HL-60 (cell line): ENCODE results near the gene OSBPL10.

ENCODE experiments used
- DNase-seq, 2 experiments: peaks; one replicate each; pipeline ENCODE4 v3.0.0-alpha.2; 2010 to 2020; ENCODE audit warnings: low read depth in 1 of 2, low spot score in 1 of 2
- H3K27ac ChIP-seq: fragments of 250-450 bp; sonication (Bioruptor Pico); replicated peaks from 2 replicates; pipeline ENCODE4 v1.5.1; 2020; ENCODE audit warnings: mild to moderate bottlenecking, moderate library complexity
- H3K27me3 ChIP-seq: fragments of 250-450 bp; sonication (Bioruptor Pico); 2 replicates; pipeline ENCODE4 v1.5.1; 2021; ENCODE audit warnings: mild to moderate bottlenecking, moderate library complexity; ENCODE audit not compliant: insufficient read depth, poor library complexity, severe bottlenecking
- H3K4me3 ChIP-seq: replicated peaks from 2 replicates; pipeline ENCODE4 v1.5.1; 2011; ENCODE audit warnings: mild to moderate bottlenecking, control low read depth, low read length; ENCODE audit not compliant: insufficient read depth
- GABPA ChIP-seq: IDR thresholded peaks from 2 replicates; pipeline ENCODE4 v1.6.1; 2012; ENCODE audit warnings: low read depth
- POLR2AphosphoS5 ChIP-seq: IDR thresholded peaks from 2 replicates; pipeline ENCODE4 v1.6.1; 2012; ENCODE audit warnings: low read depth
- SPI1 ChIP-seq: IDR thresholded peaks from 2 replicates; pipeline ENCODE4 v1.6.1; 2012; ENCODE audit warnings: low read depth, mild to moderate bottlenecking, borderline replicate concordance
- TF ChIP-seq, protein P1 (sequence below): IDR thresholded peaks from 2 replicates; pipeline ENCODE4 v1.6.1; 2012; ENCODE audit warnings: low read depth; ENCODE audit not compliant: insufficient replicate concordance
- TF ChIP-seq, protein P2 (sequence below): IDR thresholded peaks from one replicate; pipeline ENCODE4 v1.5.1; 2011; ENCODE audit warnings: low read length, control low read depth, inconsistent platforms; ENCODE audit not compliant: insufficient read depth

Gene OSBPL10

DNA sequence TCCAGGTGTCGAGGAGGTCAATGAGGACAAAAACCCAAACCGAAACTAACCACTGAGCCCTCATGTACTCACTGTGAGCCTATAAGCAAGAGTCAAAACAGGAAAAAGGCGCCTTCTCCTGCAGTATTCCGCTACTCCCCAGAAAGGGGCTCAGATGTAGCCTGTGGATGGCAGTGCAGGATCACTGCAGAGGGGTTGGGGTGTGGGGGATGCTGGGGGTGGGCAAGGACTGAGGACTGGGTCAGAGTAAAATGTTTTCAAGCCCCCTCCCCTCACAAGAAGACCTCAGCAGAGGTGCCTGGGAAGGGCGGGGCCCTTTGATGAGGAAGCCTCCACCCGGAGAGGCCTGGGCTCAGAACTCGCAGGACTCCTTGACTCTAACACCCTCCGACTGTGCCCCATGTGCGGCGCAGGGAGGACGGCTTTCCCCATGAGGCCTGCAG lies 170.1 kb downstream of the OSBPL10 start:
- DNase-seq: no peak
- Histone ChIP-seq H3K27ac (no peak overlapping the region), H3K4me3 (no peak overlapping the region), H3K27me3 (no peaks in the 10 kb centered on the region)
- TF ChIP-seq GABPA: no peak
- no peak for TF ChIP-seq SPI1

DNA sequence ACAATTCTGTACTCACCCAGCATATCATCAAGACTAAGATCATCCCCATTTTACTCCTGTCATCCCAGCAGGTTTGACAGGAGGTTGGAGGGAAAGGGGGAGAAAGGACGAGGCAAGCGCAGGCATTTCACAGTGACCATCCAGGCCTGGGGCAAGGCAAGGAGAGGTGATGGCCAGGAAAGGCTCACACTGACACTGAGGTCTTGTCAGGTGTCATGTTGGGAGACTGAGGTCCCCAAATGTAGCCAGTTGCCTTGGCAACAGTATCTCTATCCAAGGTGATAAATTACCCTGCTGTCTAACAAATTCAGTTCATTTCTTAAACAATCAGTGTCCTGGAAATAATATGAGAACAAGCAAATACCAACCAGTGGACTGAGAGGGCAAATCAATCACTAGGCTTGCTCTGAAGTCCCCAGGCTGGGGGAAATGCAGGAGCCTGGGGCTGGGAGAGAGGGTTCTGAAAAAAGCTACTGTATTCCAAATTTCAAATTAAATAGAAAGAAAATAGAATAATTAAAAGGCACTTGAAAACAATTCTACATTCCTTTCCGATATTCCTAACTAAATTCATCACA lies 172.8 kb downstream of the OSBPL10 start:
- no peak overlapping the region for H3K4me3 ChIP-seq
- no peak for TF ChIP-seq GABPA
- TF ChIP-seq, protein P1, sequence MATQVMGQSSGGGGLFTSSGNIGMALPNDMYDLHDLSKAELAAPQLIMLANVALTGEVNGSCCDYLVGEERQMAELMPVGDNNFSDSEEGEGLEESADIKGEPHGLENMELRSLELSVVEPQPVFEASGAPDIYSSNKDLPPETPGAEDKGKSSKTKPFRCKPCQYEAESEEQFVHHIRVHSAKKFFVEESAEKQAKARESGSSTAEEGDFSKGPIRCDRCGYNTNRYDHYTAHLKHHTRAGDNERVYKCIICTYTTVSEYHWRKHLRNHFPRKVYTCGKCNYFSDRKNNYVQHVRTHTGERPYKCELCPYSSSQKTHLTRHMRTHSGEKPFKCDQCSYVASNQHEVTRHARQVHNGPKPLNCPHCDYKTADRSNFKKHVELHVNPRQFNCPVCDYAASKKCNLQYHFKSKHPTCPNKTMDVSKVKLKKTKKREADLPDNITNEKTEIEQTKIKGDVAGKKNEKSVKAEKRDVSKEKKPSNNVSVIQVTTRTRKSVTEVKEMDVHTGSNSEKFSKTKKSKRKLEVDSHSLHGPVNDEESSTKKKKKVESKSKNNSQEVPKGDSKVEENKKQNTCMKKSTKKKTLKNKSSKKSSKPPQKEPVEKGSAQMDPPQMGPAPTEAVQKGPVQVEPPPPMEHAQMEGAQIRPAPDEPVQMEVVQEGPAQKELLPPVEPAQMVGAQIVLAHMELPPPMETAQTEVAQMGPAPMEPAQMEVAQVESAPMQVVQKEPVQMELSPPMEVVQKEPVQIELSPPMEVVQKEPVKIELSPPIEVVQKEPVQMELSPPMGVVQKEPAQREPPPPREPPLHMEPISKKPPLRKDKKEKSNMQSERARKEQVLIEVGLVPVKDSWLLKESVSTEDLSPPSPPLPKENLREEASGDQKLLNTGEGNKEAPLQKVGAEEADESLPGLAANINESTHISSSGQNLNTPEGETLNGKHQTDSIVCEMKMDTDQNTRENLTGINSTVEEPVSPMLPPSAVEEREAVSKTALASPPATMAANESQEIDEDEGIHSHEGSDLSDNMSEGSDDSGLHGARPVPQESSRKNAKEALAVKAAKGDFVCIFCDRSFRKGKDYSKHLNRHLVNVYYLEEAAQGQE: peak; percentile 61
- H3K27me3 ChIP-seq: no peaks in the 10 kb centered on the region
- no peak overlapping the region for H3K27ac ChIP-seq
- no peak for DNase-seq

DNA sequence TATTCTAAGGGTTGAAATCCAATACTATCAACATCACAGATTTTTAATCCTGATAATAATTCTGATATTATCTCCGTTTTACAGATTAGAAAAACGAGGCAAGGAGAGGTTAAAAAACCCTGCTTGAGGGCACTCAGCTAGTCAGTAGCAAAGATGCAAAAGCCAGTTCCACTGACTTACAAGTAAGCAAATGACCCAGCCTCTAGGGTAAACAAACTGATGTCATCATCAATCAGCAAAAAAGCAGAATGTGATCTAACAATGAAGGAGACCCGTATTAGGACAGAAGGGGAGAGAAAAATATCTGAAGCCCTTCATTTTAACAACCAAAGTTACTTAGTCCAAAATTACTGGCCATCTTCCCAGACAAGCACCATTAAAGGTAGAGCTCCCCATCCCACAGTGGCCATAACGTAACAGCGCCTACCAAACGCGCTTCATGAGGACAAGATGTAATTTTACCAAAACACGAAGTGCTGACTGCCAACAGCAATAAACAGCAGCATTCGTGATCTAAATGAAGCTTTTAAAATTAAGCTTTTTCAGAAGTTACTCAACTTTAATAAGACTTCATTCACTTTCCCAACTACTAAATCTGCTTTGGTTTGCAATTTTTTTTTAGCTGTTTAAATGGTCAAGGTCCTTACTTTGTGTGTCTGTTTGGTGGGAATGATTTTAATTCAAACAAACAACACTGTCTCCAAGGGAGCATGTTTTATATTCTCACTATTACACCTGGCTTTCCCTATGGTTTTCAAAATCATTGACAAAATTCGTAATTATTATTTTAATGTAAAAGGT lies 176.6 kb downstream of the OSBPL10 start:
- TF ChIP-seq POLR2AphosphoS5 (no peak), SPI1 (no peak), GABPA (no peak)
- TF ChIP-seq, protein P1: no peak
- TF ChIP-seq, protein P2, sequence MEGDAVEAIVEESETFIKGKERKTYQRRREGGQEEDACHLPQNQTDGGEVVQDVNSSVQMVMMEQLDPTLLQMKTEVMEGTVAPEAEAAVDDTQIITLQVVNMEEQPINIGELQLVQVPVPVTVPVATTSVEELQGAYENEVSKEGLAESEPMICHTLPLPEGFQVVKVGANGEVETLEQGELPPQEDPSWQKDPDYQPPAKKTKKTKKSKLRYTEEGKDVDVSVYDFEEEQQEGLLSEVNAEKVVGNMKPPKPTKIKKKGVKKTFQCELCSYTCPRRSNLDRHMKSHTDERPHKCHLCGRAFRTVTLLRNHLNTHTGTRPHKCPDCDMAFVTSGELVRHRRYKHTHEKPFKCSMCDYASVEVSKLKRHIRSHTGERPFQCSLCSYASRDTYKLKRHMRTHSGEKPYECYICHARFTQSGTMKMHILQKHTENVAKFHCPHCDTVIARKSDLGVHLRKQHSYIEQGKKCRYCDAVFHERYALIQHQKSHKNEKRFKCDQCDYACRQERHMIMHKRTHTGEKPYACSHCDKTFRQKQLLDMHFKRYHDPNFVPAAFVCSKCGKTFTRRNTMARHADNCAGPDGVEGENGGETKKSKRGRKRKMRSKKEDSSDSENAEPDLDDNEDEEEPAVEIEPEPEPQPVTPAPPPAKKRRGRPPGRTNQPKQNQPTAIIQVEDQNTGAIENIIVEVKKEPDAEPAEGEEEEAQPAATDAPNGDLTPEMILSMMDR: no peak
- DNase-seq: no peak
- no peak overlapping the region for H3K27ac ChIP-seq

DNA sequence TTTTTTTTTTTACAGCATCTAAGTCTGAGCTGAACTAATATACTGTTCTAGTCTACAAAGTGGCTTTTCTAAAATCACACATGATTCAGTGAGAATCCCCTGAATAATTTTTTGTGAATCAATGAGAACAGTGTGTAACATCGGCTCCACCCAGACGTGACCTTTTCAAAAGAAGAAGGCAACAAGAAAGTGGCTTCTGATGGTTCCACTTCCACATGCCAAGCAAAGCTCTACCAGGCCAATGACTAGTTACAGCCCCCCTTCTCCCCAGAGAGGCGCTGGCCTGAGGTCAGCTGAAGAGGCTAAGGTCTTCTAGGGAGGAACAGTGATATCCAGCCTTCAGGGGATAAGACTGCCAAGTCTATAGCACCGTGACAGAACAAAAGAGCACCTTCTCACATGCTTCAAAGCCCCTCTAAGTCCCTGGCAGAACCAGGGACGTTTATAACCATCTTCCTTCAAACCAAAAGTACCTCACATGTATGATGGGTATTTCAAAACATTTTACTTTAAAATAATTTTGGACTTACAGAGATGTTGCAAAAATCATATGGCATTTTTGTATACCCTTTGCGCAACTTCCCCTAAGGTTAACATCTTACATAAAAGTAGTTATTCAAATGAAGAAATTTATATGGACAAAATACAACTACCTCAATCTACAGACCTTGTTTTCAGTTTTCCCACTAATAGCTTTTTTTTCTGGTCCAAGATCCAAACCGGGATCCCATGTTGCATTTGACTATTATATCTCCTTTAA lies 177.9 kb downstream of the OSBPL10 start:
- H3K27ac ChIP-seq: no peak overlapping the region
- TF ChIP-seq, protein P2: no peak
- no peaks in the 10 kb centered on the region for H3K27me3 ChIP-seq
- DNase-seq: peak; percentile 8 to 14
- H3K4me3 ChIP-seq: no peak overlapping the region

More for the DNA sequence above, 176.6 kb downstream of the OSBPL10 start:
- H3K4me3 ChIP-seq: no peak overlapping the region
- no peaks in the 10 kb centered on the region for H3K27me3 ChIP-seq
